Ascending aorta (tissue), 2 donors: ENCODE results near the gene UBXN11. TPM values are rescaled to one million over a fixed set of nuclear protein-coding genes. Genes with fewer than 3 reads are reported as not detected.
A peak's percentile ranks its signal among the peaks of the same experiment; 100 is the strongest.

Source experiments
- DNase-seq, 2 donors: peaks; one replicate each; pipeline ENCODE4 v3.0.0-alpha.2; 2019; ENCODE audit warnings: low spot score in 2 of 2
- H3K27ac ChIP-seq, 2 donors: fragments of 200-600 bp; sonication (generic); one replicate each; pipeline ENCODE4 v1.5.1; 2016 to 2017; ENCODE audit warnings: mild to moderate bottlenecking in 1 of 2
- H3K27me3 ChIP-seq: fragments of 200-600 bp; sonication (generic); one replicate; pipeline ENCODE4 v1.5.1; 2017
- H3K36me3 ChIP-seq, 2 donors: fragments of 200-600 bp; sonication (generic); one replicate each; pipeline ENCODE4 v1.5.1; 2016
- H3K4me1 ChIP-seq, 2 donors: fragments of 200-600 bp; sonication (generic); one replicate each; pipeline ENCODE4 v1.5.1; 2016 to 2017; ENCODE audit warnings: mild to moderate bottlenecking in 1 of 2
- H3K4me3 ChIP-seq, 2 donors: fragments of 200-600 bp; sonication (generic); one replicate each; pipeline ENCODE4 v1.5.1; 2016 to 2017; ENCODE audit warnings: mild to moderate bottlenecking in 1 of 2
- H3K9me3 ChIP-seq, 2 donors: fragments of 200-600 bp; sonication (generic); one replicate each; pipeline ENCODE4 v1.5.1; 2016
- CTCF ChIP-seq, 3 experiments: fragments of 200-600 bp in 2 of 3; fragments of 450-650 bp in 1 of 3; sonication (generic) in 2 of 3; IDR thresholded peaks; one replicate each; pipeline ENCODE4 v1.5.1; 2016 to 2019; ENCODE audit warnings: antibody characterized with exemption in 3 of 3, mild to moderate bottlenecking in 1 of 3, moderate library complexity in 1 of 3
- intact Hi-C: fragments of 100-400 bp; cut with DNase I; formaldehyde crosslinking; loops from one replicate; pipeline ENCODE4 v1.15.1; 2023
- total RNA-seq: library from RNA; depleted of rRNA; stranded (reverse); fragments of >200 nt; gene quantifications from one replicate; pipeline ENCODE4 v1.1.0, GENCODE V29; 2016

Gene UBXN11
- total RNA-seq, 1 donor from 2014 or later, result 14.5 TPM

DNA sequence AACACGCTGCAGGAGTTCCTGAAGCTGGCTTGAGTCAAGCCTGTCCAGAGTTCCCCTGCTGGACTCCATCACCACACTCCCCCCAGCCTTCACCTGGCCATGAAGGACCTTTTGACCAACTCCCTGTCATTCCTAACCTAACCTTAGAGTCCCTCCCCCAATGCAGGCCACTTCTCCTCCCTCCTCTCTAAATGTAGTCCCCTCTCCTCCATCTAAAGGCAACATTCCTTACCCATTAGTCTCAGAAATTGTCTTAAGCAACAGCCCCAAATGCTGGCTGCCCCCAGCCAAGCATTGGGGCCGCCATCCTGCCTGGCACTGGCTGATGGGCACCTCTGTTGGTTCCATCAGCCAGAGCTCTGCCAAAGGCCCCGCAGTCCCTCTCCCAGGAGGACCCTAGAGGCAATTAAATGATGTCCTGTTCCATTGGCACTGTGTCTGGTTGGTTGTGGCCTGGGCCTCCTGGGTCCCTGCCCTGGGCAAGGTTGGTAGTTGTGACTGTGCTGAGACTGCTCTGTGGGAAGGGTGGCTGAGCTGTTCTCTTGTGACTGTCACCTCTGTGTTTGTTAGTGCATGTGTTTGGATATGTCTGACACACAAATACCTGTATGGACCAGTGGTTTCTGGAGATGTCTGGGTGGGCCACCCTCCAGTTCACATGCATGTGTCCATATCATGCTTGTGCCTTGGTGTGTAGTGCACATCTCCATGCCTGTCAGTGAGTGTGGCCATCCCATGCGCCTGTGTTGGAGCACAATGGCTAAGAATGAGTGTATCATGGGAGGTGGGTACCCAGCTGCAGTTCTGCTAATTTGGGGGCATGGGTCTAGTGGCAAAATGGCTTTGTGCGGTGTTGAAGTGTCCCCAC lies 25.1 kb downstream of the UBXN11 start:
- no peaks in the 10 kb centered on the region for H3K9me3 ChIP-seq

DNA sequence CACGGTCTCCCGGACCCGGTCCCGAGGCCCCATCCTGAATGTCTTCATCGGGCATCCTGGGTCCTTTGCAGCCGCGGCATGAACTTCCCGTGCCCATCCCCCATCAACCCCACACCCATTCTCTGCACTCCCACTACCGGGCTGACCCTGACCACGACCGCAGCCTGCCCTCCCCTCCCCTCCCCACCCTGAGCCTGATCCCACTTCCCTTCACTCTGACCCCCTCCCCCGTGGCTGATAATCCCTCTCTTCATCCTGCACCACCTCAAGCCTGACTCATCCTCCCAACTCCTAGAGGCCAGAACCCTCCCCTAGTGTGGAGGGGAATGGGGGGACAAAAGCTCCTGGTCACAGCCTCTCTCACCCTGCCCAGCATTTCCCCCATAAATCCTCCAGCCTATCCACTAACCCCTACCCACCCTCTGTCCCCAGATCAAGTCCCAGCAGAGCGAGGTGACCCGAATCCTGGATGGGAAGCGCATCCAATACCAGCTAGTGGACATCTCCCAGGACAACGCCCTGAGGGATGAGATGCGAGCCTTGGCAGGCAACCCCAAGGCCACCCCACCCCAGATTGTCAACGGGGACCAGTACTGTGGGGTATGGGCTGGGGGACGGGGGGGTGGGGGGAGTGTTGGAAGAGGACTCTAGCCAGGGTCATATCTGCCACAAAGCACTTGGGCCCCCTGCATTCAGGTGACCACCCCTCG lies 25.9 kb downstream of the UBXN11 start:
- DNase-seq, result no peak
- peak overlapping the region; percentile 90 to 99 for H3K27ac ChIP-seq
- H3K27me3 ChIP-seq, result no peaks in the 10 kb centered on the region
- H3K36me3 ChIP-seq, result no peaks in the 10 kb centered on the region
- intact Hi-C loops, result no loop called here
- peaks cover 31 to 66% of the 10 kb centered on the region in 2 donors for H3K4me1 ChIP-seq
- no peaks in the 10 kb centered on the region for H3K9me3 ChIP-seq
- no peak for TF ChIP-seq CTCF (IDR thresholded peaks at IDR 0.05)
- peak overlapping the region; percentile 73 to 91 for H3K4me3 ChIP-seq

More for the DNA sequence above, 25.1 kb downstream of the UBXN11 start:
- H3K36me3 ChIP-seq, result no peaks in the 10 kb centered on the region
- no peak for DNase-seq
- peaks cover 24 to 59% of the 10 kb centered on the region in 2 donors for H3K4me1 ChIP-seq
- H3K27ac ChIP-seq, result peak overlapping the region; percentile 90 to 99
- intact Hi-C loops, result no loop called here
- peak overlapping the region; percentile 73 to 91 for H3K4me3 ChIP-seq
- H3K27me3 ChIP-seq, result no peaks in the 10 kb centered on the region
- no peak for TF ChIP-seq CTCF (IDR thresholded peaks at IDR 0.05)

DNA sequence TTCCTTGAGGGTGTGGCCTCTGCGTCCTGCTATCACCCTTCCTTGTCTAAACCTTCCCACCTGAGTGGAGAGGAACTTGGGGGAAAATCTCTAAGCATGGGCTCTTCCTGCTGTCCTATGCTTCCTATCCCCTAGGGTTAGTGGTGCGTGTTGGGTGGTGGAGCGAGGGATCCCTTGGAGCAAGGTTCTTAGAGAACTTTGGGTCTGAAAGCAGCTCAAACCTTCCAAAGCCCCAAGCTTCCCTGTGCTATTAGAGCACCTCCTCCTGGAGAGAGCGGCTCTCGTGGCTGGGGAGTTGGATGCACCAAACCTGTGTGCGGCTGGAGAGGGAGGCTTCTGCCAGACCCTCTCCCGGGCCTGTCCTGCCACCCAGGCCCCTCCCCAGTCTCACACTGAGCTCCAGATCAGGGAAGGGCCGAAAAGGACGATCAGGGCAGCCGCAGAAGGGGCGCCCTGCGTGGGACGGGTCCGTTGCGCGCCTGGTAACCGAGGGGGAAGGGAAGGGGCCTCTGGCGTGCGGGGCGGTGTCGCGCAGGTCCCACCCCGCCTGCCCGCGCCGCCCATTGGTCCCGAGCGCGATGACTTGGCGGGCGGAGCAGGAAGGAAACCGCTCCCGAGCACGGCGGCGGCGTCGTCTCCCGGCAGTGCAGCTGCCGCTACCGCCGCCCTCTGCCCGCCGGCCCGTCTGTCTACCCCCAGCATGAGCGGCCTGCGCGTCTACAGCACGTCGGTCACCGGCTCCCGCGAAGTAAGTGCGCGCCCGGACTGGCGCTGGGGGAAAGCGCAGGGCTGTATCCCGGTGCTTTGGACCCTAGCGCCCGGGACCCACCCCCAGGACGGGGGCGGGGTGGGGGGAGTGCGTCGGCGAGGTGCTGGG lies 26.7 kb downstream of the UBXN11 start, which contains the start of gene SH3BGRL3:
TSS of gene SH3BGRL3 (plus strand) at position 631 of the 877 bp plus-strand sequence. CDS start at position 701, 70 bp downstream.
- Histone ChIP-seq H3K27ac (peak within 1 kb of the TSS; percentile 90 to 99), H3K4me3 (peak within 1 kb of the TSS; percentile 73 to 91), H3K4me1 (peaks cover 33 to 61% of the 10 kb centered on the region in 2 donors), H3K36me3 (no peaks in the 10 kb centered on the region), H3K27me3 (no peaks in the 10 kb centered on the region), H3K9me3 (no peaks in the 10 kb centered on the region)
- intact Hi-C loops, result loop anchor here (2.0 kb wide), 2 partner anchors 111 to 169 kb away; partner anchors contain the start of genes C1orf232, PDIK1L and ZNF593
- TF ChIP-seq CTCF (IDR thresholded peaks at IDR 0.05), result peak in 2 of 3 experiments; percentile 35 to 56
- DNase-seq, result peak; percentile 64 to 94

DNA sequence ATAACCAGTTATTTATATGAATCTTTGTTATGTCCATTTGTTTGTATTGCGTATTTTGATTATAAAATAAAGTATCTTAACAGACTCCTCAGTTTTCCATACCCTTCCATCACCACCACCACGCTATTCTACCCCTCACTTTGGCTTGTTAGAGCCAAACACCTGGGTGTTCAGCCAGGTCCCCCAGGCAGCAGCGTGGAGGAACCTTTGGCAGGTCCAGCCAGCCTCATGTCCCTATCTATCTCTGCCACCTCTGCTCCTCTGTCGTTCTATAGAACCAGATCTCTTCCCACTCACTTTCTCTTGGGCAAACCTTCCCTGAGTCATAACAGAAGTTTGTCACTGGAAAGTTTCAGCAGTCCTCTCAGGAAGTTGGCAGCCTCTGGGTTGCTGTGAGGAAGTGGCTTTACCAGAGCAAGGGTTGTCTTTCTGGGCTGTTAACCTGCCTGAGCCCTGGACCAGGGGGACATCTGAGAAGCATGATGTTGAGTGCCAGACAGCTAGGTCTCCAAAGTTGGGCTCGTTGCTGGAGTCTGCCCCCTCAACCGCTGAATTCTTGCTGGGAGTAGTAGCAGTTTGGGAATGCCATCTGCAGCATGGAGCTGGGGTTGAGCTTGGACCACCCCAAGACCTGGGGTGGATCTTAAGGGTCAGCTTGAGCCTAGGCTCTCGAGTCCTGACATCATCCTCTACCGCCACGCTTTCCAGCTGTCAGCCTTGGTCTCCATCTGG lies 27.5 kb downstream of the UBXN11 start:
- Histone ChIP-seq H3K4me3 (peak overlapping the region; percentile 73 to 91), H3K36me3 (no peaks in the 10 kb centered on the region), H3K4me1 (peaks cover 29 to 54% of the 10 kb centered on the region in 2 donors), H3K27ac (peak overlapping the region; percentile 90 to 99), H3K27me3 (no peaks in the 10 kb centered on the region), H3K9me3 (no peaks in the 10 kb centered on the region)
- DNase-seq, result peak in 1 of 2 donors; percentile 87
- TF ChIP-seq CTCF (IDR thresholded peaks at IDR 0.05), result no peak
- intact Hi-C loops, result loop anchor here (1.0 to 2.0 kb wide), 3 partner anchors 28 to 168 kb away; partner anchors contain the start of genes C1orf232, PDIK1L and ZNF593
